MCF 10A (cell line): Measurements from ENCODE around the gene TIMELESS. TPM values are rescaled to one million over a fixed set of nuclear protein-coding genes. Genes with fewer than 3 reads are reported as not detected.
"Not testable (repeated sequence)": the region's sequence is repeated elsewhere in the genome, so short reads cannot be mapped to it uniquely, and the experiment has no call there.

Experiments
- Bru-seq: library from RNA; stranded (reverse); fragments of 400-500 nt; gene quantifications from one replicate; lab custom pipeline; 2021; lab: Mats Ljungman, UMichigan
- BruChase-seq, 2 experiments: library from RNA; stranded (reverse); fragments of 400-500 nt; gene quantifications; one replicate each; lab custom pipeline; 2021; lab: Mats Ljungman, UMichigan
- BruUV-seq: library from RNA; stranded (reverse); fragments of 400-500 nt; replicated peaks from 2 replicates; lab custom pipeline; 2021; lab: Mats Ljungman, UMichigan
- CTCF ChIA-PET: fragments of 300-600 bp; sonication (Branson Sonifier 250); formaldehyde crosslinking; extraction: SDS; loops from one replicate; lab custom pipeline; 2021; ENCODE audit warnings: antibody characterized with exemption, inconsistent platforms; lab: Yijun Ruan, JAX
- POLR2A ChIA-PET: fragments of 300-600, 350-650 bp; sonication (Branson Sonifier 250); formaldehyde crosslinking; extraction: SDS; loops from one replicate; lab custom pipeline; 2020; ENCODE audit warnings: antibody characterized with exemption, inconsistent platforms; lab: Yijun Ruan, JAX
- DNase-seq: peaks from one replicate; pipeline ENCODE4 v3.0.0-alpha.2; 2018; ENCODE audit not compliant: unreplicated experiment
- H3K27ac Mint-ChIP-seq: one replicate; pipeline ENCODE4 v1.8.0; 2022; ENCODE audit warnings: mild to moderate bottlenecking, low read depth, mixed read lengths; ENCODE audit not compliant: unreplicated experiment
- H3K27me3 Mint-ChIP-seq: one replicate; pipeline ENCODE4 v1.8.0; 2022; ENCODE audit warnings: mixed read lengths; ENCODE audit not compliant: insufficient read depth, unreplicated experiment
- H3K36me3 Mint-ChIP-seq: one replicate; pipeline ENCODE4 v1.8.0; 2022; ENCODE audit warnings: mild to moderate bottlenecking, moderate library complexity, mixed read lengths; ENCODE audit not compliant: insufficient read depth, unreplicated experiment
- H3K4me1 Mint-ChIP-seq: one replicate; pipeline ENCODE4 v1.8.0; 2022; ENCODE audit warnings: mixed read lengths; ENCODE audit not compliant: insufficient read depth, unreplicated experiment
- H3K4me3 Mint-ChIP-seq: one replicate; pipeline ENCODE4 v1.8.0; 2022; ENCODE audit warnings: mild to moderate bottlenecking, moderate library complexity, mixed read lengths; ENCODE audit not compliant: unreplicated experiment
- H3K9me3 Mint-ChIP-seq: one replicate; pipeline ENCODE4 v1.8.0; 2022; ENCODE audit warnings: mixed read lengths; ENCODE audit not compliant: unreplicated experiment
- CTCF ChIP-seq: fragments of 200-600 bp; IDR thresholded peaks from one replicate; pipeline ENCODE4 v1.8.0; 2022; ENCODE audit warnings: antibody characterized with exemption, mild to moderate bottlenecking; ENCODE audit not compliant: unreplicated experiment
- intact Hi-C: fragments of 100-400 bp; cut with micrococcal nuclease; formaldehyde crosslinking; loops from 2 replicates; pipeline ENCODE4 v1.14.1; 2022
- long read RNA-seq: library from polyadenylated mRNA; stranded (forward); transcript quantifications from one replicate; pipeline ENCODE4 v2.0.0, GENCODE V29; 2022
- total RNA-seq: library from RNA; stranded (reverse); gene quantifications from 2 replicates; pipeline ENCODE4 v1.2.3, GENCODE V29; 2022

TIMELESS gene
- total RNA-seq: 10.1 and 14.0 TPM in 2 replicates
- Bru-seq, nascent RNA: percentile 39 among the genes with signal in this experiment
- BruChase-seq, experiment 1, labeled RNA remaining after a 6-hour chase: percentile 54 among the genes with signal in this experiment
- percentile 46 among the genes with signal in this experiment for BruChase-seq, experiment 2, labeled RNA remaining after a 2-hour chase
- long read RNA-seq, full-length matches to known transcripts: 35 of 54 reads
- long read RNA-seq, partial matches to known transcripts: 8 of 54 reads
- long read RNA-seq, other reads (novel, unspliced or antisense): 11 of 54 reads

- Mint-ChIP-seq H3K4me1 (peaks cover 8% of the 10 kb centered on the region), H3K36me3 (no peaks in the 10 kb centered on the region), H3K27ac (peak within 1 kb of the TSS; percentile 90), H3K9me3 (peaks cover 5% of the 10 kb centered on the region), H3K4me3 (peak within 1 kb of the TSS; percentile 76), H3K27me3 (no peaks in the 10 kb centered on the region)
- intact Hi-C loops: no loop called here
- ChIA-PET POLR2A (interaction anchor here (0.6 to 4.4 kb wide), 23 partner anchors 10 to 720 kb away, joined by 3 to 63 read pairs (median 5); partner anchors contain the start of genes CNPY2, COQ10A, CS and PAN2), CTCF (interaction anchor here (0.6 to 3.2 kb wide), 5 partner anchors 15 to 228 kb away, joined by 3 to 20 read pairs (median 4); partner anchors contain the start of gene RNF41)
- peak; percentile 90 for DNase-seq
- BruUV-seq: no TSS peak
- TF ChIP-seq CTCF: no peak
These were observed at the start of gene TIMELESS for GRCh38 chr12:56448860-56449621. TSS of gene TIMELESS (minus strand) at chr12:56449426. CDS start at chr12:56434170, 15,256 bp downstream.

- CTCF ChIA-PET: interaction anchor here (0.6 to 1.5 kb wide), 2 partner anchors 76 to 125 kb away, joined by 3 to 4 read pairs; no protein-coding TSS in a partner anchor
- H3K9me3 Mint-ChIP-seq, DNase-seq, H3K4me1 Mint-ChIP-seq, POLR2A ChIA-PET, H3K36me3 Mint-ChIP-seq, H3K4me3 Mint-ChIP-seq, intact Hi-C loops, H3K27me3 Mint-ChIP-seq, BruUV-seq, H3K27ac Mint-ChIP-seq: not testable (repeated sequence)
These were observed 49.1 kb upstream of the TIMELESS start for GRCh38 chr12:56498126-56498902.

GRCh38 chr12:56496704-56497103 is 47.5 kb upstream of the TIMELESS start:
- intact Hi-C loops, H3K4me3 Mint-ChIP-seq, H3K36me3 Mint-ChIP-seq, H3K4me1 Mint-ChIP-seq, H3K27me3 Mint-ChIP-seq, H3K9me3 Mint-ChIP-seq, BruUV-seq, H3K27ac Mint-ChIP-seq: not testable (repeated sequence)
- POLR2A ChIA-PET: interaction anchor here (0.9 to 1.3 kb wide), 2 partner anchors 97 to 134 kb away, joined by 3 read pairs; no protein-coding TSS in a partner anchor
- peak; percentile 31 for TF ChIP-seq CTCF
- DNase-seq: peak; percentile 29
- CTCF ChIA-PET: interaction anchor here (0.6 to 2.0 kb wide), 11 partner anchors 8 to 1050 kb away, joined by 3 to 13 read pairs (median 3); no protein-coding TSS in a partner anchor

- intact Hi-C loops, BruUV-seq, CTCF ChIA-PET, H3K27me3 Mint-ChIP-seq, H3K4me3 Mint-ChIP-seq, POLR2A ChIA-PET, H3K27ac Mint-ChIP-seq, DNase-seq, H3K9me3 Mint-ChIP-seq, H3K36me3 Mint-ChIP-seq, H3K4me1 Mint-ChIP-seq: not testable (repeated sequence)
These were observed 45.3 kb upstream of the TIMELESS start for GRCh38 chr12:56494481-56494880.

- H3K9me3 Mint-ChIP-seq, H3K4me1 Mint-ChIP-seq, H3K4me3 Mint-ChIP-seq, DNase-seq, BruUV-seq, H3K36me3 Mint-ChIP-seq, H3K27me3 Mint-ChIP-seq, CTCF ChIA-PET, intact Hi-C loops, H3K27ac Mint-ChIP-seq, POLR2A ChIA-PET: not testable (repeated sequence)
These were observed 44.8 kb upstream of the TIMELESS start for GRCh38 chr12:56494106-56494415.

GRCh38 chr12:56493409-56494105 is 44.3 kb upstream of the TIMELESS start:
- BruUV-seq, intact Hi-C loops, H3K36me3 Mint-ChIP-seq, H3K4me1 Mint-ChIP-seq, CTCF ChIA-PET, POLR2A ChIA-PET, H3K4me3 Mint-ChIP-seq, H3K27ac Mint-ChIP-seq, H3K27me3 Mint-ChIP-seq, H3K9me3 Mint-ChIP-seq, DNase-seq: not testable (repeated sequence)
